Uterus (tissue), 2 donors: ENCODE results near the gene RAD51B.

Experiments used
- POLR2A ChIP-seq, 2 donors: fragments of 450-650 bp; IDR thresholded peaks; one replicate each; pipeline ENCODE4 v1.6.1; 2016; ENCODE audit warnings: antibody characterized with exemption in 2 of 2, mild to moderate bottlenecking in 1 of 2, moderate library complexity in 1 of 2
- TF ChIP-seq, protein P1 (sequence below), 4 experiments: fragments of 200-600 bp in 2 of 4; fragments of 450-650 bp in 2 of 4; sonication (generic) in 2 of 4; IDR thresholded peaks; one replicate each; pipeline ENCODE4 v1.5.1; 2016 to 2019; ENCODE audit warnings: antibody characterized with exemption in 4 of 4, mild to moderate bottlenecking in 2 of 4, moderate library complexity in 1 of 4

DNA sequence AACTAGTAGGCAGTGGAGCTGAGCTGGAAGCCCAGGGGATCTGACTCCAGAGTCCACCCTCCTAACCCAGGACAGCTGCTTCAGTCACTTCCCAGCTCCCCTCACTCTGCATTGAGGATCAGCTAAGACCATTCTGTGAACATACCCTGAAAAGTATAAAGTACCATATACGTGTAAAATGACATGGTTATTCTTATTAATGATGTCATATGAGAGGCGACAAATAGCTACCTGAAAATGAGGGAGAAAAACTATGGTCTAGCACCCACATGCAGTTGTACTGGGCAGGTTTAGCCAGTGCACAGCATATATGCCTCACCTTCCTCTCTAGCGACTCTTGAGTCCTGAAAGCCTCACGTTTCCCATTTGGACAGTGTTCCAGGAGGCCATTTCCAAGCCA is 461.9 kb downstream of the RAD51B start:
- TF ChIP-seq POLR2A (IDR thresholded peaks at IDR 0.05) = no peak
- TF ChIP-seq, protein P1, sequence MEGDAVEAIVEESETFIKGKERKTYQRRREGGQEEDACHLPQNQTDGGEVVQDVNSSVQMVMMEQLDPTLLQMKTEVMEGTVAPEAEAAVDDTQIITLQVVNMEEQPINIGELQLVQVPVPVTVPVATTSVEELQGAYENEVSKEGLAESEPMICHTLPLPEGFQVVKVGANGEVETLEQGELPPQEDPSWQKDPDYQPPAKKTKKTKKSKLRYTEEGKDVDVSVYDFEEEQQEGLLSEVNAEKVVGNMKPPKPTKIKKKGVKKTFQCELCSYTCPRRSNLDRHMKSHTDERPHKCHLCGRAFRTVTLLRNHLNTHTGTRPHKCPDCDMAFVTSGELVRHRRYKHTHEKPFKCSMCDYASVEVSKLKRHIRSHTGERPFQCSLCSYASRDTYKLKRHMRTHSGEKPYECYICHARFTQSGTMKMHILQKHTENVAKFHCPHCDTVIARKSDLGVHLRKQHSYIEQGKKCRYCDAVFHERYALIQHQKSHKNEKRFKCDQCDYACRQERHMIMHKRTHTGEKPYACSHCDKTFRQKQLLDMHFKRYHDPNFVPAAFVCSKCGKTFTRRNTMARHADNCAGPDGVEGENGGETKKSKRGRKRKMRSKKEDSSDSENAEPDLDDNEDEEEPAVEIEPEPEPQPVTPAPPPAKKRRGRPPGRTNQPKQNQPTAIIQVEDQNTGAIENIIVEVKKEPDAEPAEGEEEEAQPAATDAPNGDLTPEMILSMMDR (IDR thresholded peaks at IDR 0.05) = no peak
